Right ventricle myocardium inferior (tissue), 1 donor: ENCODE measurements around the gene ZNF99. TPM values are rescaled to one million over a fixed set of nuclear protein-coding genes. Genes with fewer than 3 reads are reported as not detected.

Experiments used
- total RNA-seq: library from RNA; stranded (reverse); fragmentation: NEBNext Ultra II Directional; extraction: Animal tissue kit (Norgen Biotek cat#: 25700); gene quantifications from one replicate; pipeline ENCODE4 v1.2.1, GENCODE V29; 2021
- donor health status: DM: no; HTN: yes; CAD: no; lungs with severe emphysema.

Gene ZNF99
- total RNA-seq, 1 donor from 2014 or later = 0.08 TPM

Other genes with a start within 250 kb of the ZNF99 start
- 0.16 TPM for gene ZNF492, start 149.8 kb downstream of the ZNF99 start, total RNA-seq
- not detected for gene ZNF723, start 48.1 kb upstream of the ZNF99 start, total RNA-seq
- 2.8 TPM for gene ZNF728, start 219.0 kb upstream of the ZNF99 start, total RNA-seq